Transverse colon (tissue), 4 donors: ENCODE data around the gene UBE2J2.

Experiments used
- POLR2A ChIP-seq: fragments of 450-650 bp; IDR thresholded peaks from one replicate; pipeline ENCODE4 v1.6.1; 2016; ENCODE audit warnings: antibody characterized with exemption, mild to moderate bottlenecking, moderate library complexity
- POLR2AphosphoS5 ChIP-seq, 3 donors: sonication (generic); formaldehyde crosslinking; IDR thresholded peaks; one replicate each; pipeline ENCODE4 v1.6.1; 2016; ENCODE audit warnings: antibody characterized with exemption in 3 of 3
- TF ChIP-seq, protein P1 (sequence below), 5 experiments: fragments of 200-600 bp in 3 of 5; fragments of 450-650 bp in 2 of 5; sonication (generic) in 3 of 5; IDR thresholded peaks; 1 replicate in 2 of 5; 2 replicates in 3 of 5; pipeline ENCODE4 v1.5.1; 2016 to 2017; ENCODE audit warnings: antibody characterized with exemption in 5 of 5, inconsistent platforms in 3 of 5, mild to moderate bottlenecking in 2 of 5, moderate library complexity in 1 of 5

DNA sequence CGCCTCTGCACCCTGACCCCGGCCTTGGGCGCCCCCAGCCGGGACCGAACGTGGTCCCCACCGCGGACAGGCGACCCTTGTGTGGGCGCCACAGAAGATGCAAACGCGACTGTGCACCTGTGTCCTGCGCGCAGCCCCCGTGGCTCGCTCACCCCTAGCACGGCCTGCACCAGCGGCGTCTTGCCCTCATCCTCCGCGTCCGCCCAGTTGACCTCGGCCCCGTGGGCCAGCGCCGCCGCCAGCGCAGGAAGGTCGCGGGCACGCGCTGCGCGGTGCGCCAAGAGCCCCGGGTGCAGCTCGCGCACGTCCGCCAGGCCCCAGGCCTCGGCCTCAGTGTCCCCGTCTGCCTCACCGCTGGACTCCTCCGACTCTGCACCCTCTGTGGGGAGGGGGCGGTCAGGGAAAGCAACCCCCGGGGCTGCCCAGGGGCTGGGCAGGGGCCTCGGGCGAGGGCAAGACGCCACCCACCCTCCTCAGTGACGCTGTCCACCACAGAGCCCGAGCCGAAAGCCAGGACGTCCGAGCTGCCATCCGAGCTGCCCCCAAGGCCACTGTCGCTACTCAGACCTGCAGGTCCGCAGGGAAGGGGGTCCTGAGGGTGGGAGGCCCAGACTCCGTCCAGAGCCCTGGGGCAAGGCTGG lies 20.7 kb upstream of the UBE2J2 start:
- TF ChIP-seq POLR2A, result no peak
- no peak for TF ChIP-seq POLR2AphosphoS5 (IDR thresholded peaks at IDR 0.05)
- TF ChIP-seq, protein P1, sequence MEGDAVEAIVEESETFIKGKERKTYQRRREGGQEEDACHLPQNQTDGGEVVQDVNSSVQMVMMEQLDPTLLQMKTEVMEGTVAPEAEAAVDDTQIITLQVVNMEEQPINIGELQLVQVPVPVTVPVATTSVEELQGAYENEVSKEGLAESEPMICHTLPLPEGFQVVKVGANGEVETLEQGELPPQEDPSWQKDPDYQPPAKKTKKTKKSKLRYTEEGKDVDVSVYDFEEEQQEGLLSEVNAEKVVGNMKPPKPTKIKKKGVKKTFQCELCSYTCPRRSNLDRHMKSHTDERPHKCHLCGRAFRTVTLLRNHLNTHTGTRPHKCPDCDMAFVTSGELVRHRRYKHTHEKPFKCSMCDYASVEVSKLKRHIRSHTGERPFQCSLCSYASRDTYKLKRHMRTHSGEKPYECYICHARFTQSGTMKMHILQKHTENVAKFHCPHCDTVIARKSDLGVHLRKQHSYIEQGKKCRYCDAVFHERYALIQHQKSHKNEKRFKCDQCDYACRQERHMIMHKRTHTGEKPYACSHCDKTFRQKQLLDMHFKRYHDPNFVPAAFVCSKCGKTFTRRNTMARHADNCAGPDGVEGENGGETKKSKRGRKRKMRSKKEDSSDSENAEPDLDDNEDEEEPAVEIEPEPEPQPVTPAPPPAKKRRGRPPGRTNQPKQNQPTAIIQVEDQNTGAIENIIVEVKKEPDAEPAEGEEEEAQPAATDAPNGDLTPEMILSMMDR (IDR thresholded peaks at IDR 0.05), result no peak
